Lung microvascular endothelial cell (primary cell): ENCODE measurements around the gene TTC7B. TPM values are rescaled to one million over a fixed set of nuclear protein-coding genes. Genes with fewer than 3 reads are reported as not detected.

ENCODE experiments used
- DNase-seq, 2 donors: peaks; one replicate each; pipeline versions ENCODE4 v3.0.0 to v3.0.0-alpha.2; 2010; ENCODE audit warnings: low read depth in 2 of 2
- total RNA-seq: library from RNA; depleted of rRNA; stranded (reverse); fragments of >200 nt; gene quantifications from 2 replicates; pipeline ENCODE4 v1.2.1, GENCODE V29; 2014

TTC7B gene
- total RNA-seq, 1 donor from 2014 or later, result 14.7 TPM

- DNase-seq, result no peak
Observed at GRCh38 chr14:90649557-90650135, 166.6 kb downstream of the TTC7B start.

DNA sequence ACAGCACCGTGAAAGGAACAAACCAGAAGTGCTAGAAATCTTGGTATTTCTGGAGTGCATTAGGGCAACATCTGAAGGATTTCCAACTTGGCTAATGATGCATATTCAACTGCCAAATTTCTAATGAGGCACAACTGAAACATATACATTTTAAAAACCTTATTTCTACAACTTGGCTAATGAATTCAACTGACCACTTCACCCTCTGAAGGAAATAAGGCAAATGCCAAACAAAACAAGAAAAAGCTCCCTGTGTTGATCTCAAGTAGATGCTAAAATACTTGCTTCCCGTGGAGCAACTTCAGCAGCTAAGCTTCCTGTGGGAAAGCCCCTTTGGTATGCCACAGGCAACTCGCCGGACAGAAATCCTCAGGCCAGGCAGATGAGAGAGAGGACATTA is 167.1 kb downstream of the TTC7B start:
- peak in 1 of 2 donors; percentile 74 for DNase-seq

- no peak for DNase-seq
Observed at GRCh38 chr14:90648421-90648820, 167.8 kb downstream of the TTC7B start.

GRCh38 chr14:90647473-90648005 is 168.7 kb downstream of the TTC7B start:
- no peak for DNase-seq

DNA sequence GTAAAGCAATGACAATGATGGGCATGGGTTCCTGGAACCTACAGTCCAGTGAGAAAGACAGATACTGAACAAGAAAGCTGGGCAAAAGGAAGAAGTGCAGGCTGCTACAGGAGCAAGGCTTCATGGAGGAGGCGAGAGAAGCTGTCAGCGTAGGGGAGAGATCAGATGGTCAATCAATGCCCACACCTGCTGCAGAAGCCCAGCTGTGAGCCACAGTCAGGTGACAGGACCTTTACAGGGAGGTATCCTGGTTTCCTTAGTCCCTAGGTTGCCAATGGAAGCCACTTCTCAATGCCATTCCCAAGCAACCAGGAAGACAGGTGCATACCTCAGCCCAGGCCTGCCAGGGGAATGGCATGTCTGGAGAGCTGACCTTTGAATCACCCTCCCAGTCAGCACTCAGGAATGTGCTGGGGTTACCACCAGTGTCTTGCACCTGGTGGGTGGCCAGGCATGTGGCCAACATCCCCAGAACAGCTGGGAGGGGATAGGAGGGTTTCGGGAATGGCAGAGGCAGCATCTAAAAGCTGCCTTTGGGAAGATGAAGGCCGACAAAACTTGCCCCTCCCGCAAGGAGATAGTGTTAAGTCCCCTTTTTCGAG is 170.3 kb downstream of the TTC7B start:
- peak in 1 of 2 donors; percentile 43 for DNase-seq

DNA sequence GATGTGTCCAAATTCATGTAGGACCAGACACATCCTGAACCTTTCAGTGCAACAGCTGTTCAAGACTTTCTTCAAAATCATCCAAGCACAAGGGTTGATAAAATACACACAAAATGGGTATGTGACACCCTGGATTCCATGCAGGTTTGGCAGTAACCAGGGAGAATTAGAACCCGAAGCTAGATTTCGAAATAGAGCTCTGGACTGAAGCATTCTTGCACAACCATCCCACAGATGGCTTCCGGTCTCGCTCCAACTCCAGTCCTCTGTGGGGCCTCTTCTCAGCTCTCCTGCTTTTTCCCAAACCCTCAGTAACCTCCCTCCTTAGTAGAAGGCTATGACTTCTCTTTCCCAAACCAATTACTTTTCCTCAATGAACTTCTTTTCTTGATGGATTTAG is 171.3 kb downstream of the TTC7B start:
- DNase-seq, result no peak

DNA sequence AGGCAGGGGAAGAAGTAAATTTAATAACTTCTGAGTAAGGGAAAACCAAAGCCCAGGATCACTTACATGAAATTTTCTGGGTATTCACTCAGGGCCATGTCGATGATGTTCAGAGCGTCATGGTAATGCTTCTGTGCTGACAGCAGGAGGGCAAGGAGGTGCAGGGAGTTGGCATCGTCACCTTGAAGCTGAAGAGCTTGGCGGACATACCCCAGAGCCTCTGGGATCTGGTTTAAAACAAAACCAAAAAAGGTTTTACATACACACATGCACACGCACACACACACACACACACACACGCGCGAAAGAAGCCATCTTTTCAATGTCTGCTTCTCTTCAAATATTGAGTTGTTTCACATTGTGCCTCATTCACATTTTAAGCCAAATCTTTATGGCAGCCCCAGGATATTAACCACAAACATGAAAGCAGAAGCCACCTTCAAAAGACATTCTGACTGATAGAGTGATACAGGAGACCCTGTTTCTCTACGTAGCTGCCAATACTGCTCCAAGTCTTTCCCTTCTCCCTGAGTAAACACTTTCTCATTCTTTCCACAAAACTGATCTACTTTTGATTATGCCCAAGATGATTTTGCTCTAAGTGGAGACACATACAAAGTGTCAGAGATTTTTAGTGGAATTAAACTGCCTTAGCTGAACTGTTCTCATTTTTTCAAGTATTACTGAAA is 172.1 kb downstream of the TTC7B start:
- DNase-seq, result no peak

- DNase-seq, result peak; percentile 28 to 77
Observed at GRCh38 chr14:90642244-90642717, 173.9 kb downstream of the TTC7B start.

GRCh38 chr14:90641615-90642243 is 174.5 kb downstream of the TTC7B start:
- no peak for DNase-seq

DNA sequence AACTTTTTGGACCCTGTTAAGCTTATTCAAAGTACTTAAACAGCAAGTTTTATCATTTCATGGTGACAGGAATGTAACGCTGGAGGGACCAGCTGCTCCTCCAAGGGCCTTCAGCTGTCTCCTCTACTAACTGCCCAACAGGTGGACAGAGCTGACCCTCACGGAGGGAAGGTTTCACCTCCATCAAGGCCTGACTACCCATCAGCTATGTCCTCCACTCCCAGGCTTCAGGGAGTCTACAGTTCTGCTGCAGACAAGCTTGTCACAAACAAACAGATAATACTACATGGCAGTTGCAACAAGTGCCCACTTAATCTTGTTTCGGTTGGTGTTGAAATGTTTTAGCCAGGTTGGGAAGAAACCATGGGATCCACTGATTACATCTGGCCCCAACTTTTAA is 175.1 kb downstream of the TTC7B start:
- no peak for DNase-seq

DNA sequence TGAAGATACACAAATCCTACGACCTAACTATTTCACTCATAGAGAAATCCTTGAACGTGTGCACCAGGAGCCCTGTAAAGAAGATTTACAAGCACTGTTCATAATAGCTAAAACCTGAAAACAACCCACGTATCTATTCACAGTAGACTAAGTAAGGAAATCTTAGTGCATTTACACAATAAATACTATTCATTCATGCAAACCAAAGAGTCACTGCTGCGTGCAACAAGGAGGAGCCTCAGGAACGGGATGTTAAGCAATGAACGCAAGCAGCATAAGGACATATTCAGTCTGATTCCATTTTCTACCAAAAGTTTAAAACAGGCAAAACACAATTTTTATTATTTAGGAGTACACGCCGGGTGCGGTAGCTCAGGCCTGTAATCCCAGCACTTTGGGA is 176.6 kb downstream of the TTC7B start:
- no peak for DNase-seq

- no peak for DNase-seq
Observed at GRCh38 chr14:90632871-90633270, 183.4 kb downstream of the TTC7B start.

- no peak for DNase-seq
Observed at GRCh38 chr14:90632451-90632850, 183.8 kb downstream of the TTC7B start.

GRCh38 chr14:90630171-90630806 is 185.9 kb downstream of the TTC7B start:
- DNase-seq, result no peak

- DNase-seq, result no peak
Observed at GRCh38 chr14:90629471-90629870, 186.8 kb downstream of the TTC7B start.

DNA sequence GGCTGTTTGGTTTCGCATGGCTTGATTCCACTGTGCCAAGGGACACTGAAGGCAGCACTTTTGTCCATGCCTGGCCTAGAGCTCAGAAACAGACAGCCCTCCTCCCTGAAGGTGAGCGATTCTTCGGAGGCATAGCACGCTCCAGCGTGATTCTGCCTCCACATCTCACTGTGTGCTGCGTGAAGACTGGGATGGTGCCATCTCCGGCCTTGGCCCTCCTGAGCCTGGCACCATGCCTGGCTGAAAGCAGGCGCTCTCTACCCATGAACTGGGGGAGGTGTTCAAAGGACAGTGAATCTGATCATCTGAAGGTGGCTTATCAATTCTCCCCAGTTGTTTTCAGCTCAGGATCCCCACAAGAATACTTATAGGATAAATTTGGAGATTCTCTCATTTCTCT is 187.4 kb downstream of the TTC7B start:
- no peak for DNase-seq

- DNase-seq, result no peak
Observed at GRCh38 chr14:90627478-90627877, 188.8 kb downstream of the TTC7B start.

GRCh38 chr14:90626550-90626949 is 189.7 kb downstream of the TTC7B start:
- no peak for DNase-seq

GRCh38 chr14:90625445-90625844 is 190.8 kb downstream of the TTC7B start:
- DNase-seq, result no peak

- no peak for DNase-seq
Observed at GRCh38 chr14:90624732-90625400, 191.4 kb downstream of the TTC7B start.

- peak; percentile 77 to 84 for DNase-seq
Observed at GRCh38 chr14:90624227-90624626, 192.0 kb downstream of the TTC7B start.
